ENCODE data around the gene KCNC1. TPM values are rescaled to one million over a fixed set of nuclear protein-coding genes. Genes with fewer than 3 reads are reported as not detected.

The KCNC1 gene
- total RNA-seq, 4 donors from 2014 or later: not detected

DNA sequence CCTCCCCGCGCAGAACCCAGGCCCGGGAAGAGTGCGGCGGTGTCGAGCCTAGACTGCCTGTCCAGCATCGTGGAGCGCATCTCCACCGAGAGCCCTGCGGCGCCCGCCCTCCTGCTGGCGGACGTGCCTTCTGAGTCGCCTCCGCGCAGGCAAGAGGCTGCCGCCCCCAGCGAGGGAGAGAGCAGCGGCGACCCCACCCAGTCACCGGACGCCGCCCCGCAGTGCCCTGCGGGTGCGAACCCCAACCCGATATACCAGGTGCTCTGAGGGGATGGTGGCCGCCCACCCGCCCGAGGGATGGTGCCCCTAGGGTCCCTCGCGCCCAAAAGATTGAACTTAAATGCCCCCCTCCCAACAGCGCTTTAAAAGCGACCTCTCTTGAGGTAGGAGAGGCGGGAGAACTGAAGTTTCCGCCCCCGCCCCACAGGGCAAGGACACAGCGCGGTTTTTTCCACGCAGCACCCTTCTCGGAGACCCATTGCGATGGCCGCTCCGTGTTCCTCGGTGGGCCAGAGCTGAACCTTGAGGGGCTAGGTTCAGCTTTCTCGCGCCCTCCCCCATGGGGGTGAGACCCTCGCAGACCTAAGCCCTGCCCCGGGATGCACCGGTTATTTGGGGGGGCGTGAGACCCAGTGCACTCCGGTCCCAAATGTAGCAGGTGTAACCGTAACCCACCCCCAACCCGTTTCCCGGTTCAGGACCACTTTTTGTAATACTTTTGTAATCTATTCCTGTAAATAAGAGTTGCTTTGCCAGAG lies 13.2 kb upstream of the KCNC1 start:
- TF ChIP-seq, protein P1, sequence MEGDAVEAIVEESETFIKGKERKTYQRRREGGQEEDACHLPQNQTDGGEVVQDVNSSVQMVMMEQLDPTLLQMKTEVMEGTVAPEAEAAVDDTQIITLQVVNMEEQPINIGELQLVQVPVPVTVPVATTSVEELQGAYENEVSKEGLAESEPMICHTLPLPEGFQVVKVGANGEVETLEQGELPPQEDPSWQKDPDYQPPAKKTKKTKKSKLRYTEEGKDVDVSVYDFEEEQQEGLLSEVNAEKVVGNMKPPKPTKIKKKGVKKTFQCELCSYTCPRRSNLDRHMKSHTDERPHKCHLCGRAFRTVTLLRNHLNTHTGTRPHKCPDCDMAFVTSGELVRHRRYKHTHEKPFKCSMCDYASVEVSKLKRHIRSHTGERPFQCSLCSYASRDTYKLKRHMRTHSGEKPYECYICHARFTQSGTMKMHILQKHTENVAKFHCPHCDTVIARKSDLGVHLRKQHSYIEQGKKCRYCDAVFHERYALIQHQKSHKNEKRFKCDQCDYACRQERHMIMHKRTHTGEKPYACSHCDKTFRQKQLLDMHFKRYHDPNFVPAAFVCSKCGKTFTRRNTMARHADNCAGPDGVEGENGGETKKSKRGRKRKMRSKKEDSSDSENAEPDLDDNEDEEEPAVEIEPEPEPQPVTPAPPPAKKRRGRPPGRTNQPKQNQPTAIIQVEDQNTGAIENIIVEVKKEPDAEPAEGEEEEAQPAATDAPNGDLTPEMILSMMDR (IDR thresholded peaks at IDR 0.05; ENCODE audit: low read depth): no peak

DNA sequence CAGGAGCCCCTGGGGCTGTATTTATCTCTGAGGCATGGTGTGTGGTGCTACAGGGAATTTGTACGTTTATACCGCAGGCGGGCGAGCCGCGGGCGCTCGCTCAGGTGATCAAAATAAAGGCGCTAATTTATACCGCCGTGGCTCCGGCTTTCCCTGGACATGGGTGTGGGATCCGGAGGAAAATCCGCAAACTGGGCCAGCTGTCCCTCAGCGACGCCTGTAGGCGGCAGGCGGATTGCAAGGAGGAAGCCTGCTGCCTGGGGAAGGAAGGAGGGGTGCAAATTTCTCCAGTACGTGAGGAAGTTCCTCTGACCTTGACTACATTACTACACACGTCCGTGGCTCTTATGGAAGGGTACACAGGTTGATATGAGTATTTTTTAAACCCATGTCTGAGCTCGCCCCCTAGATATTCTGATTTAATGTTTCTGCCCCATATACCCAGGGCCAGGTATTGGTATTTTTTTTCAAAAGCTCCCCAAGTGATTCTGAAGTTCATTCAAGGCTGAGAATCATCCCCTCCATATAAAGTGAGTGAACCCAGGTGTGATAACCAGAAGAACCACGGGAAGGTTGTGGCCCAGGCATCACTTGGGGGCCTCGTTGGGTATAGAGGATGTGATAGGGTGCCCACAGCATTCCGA lies 12.5 kb upstream of the KCNC1 start:
- TF ChIP-seq, protein P1 (IDR thresholded peaks at IDR 0.05; ENCODE audit: low read depth): no peak

DNA sequence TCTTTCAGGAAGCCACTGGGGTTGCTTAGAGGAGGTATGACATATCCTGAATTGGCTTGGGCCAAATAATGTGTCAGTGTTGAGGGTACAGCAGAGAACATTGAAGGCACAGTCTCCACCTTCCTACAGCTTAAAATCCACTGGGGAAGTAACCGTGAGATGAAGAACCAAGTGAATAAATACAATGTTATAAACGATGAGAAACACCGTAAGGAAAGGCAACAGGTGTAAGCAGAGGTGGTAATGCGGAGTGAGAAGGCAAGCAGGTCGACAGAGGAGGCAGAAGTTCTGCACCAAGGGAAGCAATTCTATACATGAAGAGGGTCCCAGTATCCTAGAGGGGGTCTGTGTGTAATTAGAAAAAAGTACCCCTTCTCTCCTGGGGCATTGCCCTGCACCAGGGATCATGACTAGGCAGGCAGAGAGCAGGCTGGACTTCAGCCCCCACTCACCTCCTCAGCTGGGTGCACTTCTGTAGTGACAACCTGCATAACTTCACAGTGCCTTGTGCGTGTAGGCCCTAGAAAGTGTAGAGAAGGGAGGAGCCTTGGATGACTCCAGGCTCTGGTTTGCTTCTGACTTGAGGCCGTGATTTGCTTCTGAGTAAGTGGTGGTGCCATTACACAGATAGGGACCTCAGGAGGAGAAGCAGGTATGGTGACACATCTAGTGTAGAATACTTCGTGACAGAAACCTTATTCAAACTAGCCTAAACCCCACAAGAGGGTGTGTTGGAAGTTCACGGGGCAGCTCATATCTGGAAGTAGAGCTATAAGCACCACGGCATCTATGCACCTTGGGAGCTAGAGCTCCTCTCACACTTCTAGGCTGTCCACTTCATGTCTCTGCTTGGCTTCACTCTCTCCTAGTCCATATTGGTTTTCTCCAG lies 10.3 kb upstream of the KCNC1 start:
- TF ChIP-seq, protein P1 (IDR thresholded peaks at IDR 0.05; ENCODE audit: low read depth): no peak

DNA sequence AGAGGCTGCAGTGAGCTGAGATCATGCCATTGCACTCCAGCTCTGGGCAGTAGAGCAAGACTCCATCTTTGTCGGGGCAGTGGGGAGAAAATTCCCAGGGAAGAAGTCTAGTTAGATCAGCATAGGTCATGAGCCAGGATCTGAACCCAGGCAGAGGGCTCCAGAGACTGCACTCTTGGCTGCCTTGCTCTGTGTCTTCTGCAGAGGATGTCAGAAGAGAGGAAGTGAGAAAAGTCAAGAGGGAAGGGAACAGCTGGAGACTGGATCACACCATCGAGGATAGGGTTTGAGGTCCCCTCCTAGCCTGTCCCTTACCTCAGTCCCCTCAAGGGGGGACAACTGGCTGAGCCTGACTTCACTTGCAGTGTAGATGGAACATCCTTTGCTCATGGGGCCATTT lies 9.4 kb upstream of the KCNC1 start:
- TF ChIP-seq, protein P1 (IDR thresholded peaks at IDR 0.05; ENCODE audit: low read depth): no peak

DNA sequence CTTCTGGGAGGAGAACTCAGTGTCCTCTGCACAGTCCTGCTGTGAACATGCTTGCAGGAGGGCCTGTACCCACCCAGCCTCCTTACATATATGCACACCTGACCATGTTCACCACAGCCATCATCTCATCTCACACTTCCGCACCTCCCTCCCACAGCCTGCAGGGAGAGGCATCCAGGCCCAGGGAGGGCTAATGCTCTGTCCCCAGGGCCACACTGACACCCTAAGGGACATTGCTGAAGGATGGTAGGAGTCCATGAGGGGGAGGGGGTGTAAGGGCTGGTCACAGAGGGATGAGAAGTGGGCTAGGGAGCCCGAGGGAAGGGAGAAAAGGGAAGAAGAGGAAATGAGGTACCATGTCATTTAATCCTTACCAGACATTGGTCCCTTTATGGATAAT lies 4.4 kb upstream of the KCNC1 start:
- TF ChIP-seq, protein P1 (IDR thresholded peaks at IDR 0.05; ENCODE audit: low read depth): no peak

DNA sequence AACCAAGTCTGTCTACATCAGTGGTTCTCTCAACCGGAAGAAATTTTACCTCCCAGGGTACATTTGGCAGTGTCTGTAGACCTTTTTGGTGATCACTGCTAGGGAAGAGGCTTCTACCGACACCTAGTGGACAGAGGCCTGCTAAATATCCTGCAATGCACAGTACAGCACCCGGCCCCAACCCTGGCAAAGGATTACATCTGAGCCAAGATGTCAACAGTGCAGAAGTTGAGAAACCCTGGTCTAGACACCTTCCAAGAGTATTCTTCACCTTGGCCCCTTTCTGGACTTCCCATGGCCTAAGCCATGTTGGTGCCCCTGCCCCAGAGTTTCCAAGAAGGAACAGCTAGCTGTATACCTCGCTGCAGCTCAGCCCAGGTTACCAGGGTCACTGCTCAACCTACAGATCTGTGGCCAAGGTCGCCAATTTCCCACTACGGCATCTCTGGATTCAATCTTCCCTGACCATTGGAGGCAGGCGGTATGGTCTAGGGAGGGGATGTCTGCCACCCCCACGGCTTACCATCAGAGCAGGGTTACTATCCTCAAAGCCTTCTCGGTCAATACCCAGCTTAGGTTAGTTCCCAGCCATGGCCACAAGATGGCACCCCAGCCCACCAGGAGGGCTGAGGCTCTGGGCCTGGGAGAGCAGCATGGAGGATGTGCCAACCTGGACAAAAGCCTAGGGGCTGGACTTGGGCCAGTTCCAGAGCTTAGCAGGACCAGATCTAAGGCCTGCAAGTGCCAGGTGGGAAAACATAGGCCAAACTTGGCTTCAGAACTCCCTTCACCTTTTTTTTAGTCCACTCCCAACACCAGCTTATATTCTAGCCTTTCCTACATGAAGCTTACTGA lies 3.7 kb upstream of the KCNC1 start:
- TF ChIP-seq, protein P1 (IDR thresholded peaks at IDR 0.05; ENCODE audit: low read depth): no peak
